GM19455 (cell line): ENCODE measurements around the gene ZNF716.
"Not testable (repeated sequence)": the region's sequence is repeated elsewhere in the genome, so short reads cannot be mapped to it uniquely, and the experiment has no call there.

ENCODE experiments used
- ATAC-seq: cut with Tn5 transposase; IDR thresholded peaks from one replicate; pipeline ENCODE4 v1.9.1; 2021; ENCODE audit not compliant: unreplicated experiment

The ZNF716 gene

GRCh38 chr7:57449904-57450303, at the start of gene ZNF716:
Gene ZNF716 (plus strand): TSS chr7:57450177. CDS start chr7:57450289, 112 bp downstream.
- ATAC-seq = no peak

GRCh38 chr7:57400531-57401155, 49.3 kb upstream of the ZNF716 start:
- no peak for ATAC-seq

- ATAC-seq = not testable (repeated sequence)
Measured at GRCh38 chr7:57403051-57403450, 46.9 kb upstream of the ZNF716 start.

GRCh38 chr7:57403601-57404342, 46.2 kb upstream of the ZNF716 start:
- no peak for ATAC-seq

GRCh38 chr7:57404343-57404966, 45.5 kb upstream of the ZNF716 start:
- no peak for ATAC-seq

DNA sequence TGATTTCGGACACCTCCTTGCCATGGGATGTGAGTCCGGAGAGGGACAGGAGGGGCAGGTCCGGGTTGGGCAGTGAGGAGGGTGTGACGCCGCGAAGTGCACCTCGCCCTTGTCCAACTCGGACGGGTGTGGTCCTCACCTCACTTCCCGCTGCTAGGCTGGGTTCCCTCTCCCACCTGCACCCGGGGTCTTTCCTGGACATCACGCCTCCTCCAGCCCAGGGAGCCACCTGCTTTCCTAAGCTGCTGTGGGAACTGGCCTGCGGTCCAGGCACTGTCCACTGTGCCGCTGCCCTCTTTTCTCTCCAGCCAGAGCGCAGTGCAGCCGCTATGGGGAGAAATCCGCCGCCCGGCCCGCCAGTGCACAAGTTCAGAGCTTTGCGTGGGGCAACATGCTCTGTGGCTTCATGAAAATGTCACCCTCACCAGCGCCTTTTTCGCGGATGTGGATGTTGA, 45.0 kb upstream of the ZNF716 start:
- no peak for ATAC-seq

DNA sequence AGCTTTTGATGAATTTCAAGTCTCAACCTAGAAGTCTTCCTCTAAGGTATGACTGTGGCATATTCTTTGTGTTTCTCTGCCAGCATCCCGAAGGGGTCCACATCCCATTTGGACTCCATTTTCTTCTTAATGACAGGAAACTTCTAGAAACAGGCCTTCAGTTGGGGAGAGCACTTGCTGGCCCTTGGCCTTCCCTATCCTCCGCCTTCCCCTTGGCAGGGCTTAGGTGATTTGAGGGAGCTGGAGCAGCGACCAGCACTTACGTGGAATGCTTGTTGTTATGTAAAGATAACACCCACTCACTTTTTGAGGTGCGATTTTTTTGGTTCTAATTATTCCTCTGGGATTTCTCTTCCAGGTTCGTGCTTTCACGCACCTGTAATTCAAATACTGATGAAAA, 42.9 kb upstream of the ZNF716 start:
- ATAC-seq = no peak

- ATAC-seq = no peak
Measured at GRCh38 chr7:57412168-57412567, 37.8 kb upstream of the ZNF716 start.

DNA sequence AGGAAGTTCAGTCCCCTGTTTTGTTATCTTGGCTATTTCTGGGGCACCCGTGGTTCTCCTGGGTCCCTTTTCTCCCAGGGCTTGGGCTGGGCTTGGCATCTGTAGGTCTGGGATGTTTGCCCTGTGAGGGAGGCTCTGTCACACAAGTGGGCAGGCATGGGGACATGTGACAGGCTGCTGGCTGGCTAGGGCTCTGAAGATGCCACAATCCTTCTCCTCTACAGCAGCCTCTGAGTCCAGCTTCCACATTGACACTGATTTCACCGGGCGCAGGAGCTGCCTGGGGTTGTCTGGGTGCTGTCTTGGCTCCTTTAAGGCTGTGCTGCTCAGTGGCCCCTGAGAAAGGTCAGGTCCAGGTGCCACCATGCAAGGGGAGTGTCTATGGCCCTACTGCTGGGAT, 37.4 kb upstream of the ZNF716 start:
- no peak for ATAC-seq

DNA sequence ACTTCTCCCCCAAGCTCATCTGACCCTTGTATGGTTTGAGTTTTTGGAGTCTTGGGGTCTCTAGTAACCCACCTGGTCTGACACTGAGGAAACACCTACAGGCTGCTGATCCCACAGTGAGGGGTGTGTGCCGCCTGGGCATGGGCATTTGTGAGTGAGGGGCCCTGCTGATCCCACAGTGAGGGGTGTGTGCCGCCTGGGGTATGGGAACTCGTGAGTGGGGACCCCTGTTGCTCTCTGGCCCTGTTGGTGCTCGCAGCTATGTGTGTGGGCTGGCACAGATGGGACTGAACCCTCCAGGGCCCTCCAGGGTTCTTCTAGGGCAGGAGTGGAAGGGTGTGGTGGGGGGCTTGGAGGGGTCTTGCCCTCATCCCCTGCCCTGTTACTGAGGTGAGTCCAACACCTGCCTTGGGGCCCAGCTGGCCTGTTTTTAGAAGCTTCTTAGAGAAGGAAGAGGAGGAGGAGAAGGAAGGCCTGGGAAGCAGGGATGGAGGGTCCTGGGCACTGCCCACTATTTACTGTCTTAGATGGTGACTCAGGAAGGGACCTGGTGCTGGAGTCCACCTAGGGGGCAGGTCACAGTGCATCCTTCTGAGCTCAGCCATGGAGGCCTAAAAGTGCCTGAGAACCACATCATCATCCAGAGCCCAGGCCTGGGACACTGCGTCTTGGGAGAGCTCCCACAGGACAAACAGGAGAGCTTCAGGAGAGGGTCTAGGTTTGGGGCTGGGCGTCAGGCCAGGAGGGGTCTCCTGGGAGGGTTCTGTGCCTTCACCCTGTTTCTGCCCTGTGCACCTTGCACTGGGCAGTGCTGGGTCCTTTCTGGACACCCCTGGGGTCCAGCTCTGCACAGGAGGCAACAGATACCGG, 36.2 kb upstream of the ZNF716 start:
- ATAC-seq = no peak

GRCh38 chr7:57414415-57414814, 35.6 kb upstream of the ZNF716 start:
- no peak for ATAC-seq

GRCh38 chr7:57414852-57415251, 35.1 kb upstream of the ZNF716 start:
- no peak for ATAC-seq

DNA sequence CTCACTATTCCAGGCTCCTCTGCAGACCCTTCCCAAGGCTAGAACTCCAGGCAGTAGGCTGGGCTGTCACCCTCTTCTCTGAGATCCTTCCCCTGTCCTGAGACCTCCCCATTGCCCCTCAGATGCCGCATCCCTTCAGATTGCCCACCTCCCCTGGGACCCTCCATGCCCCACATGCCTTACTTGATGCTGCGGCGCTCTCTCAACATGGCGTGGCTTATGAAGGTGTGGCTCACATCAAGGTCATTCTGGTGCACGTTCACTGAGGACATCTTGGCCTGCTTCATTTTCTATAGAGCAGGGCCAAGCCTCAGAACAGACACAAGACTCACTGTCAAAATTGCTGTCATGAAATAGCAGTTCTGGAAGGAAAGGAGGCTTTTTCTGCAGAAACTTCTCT, 34.7 kb upstream of the ZNF716 start:
- ATAC-seq = no peak

DNA sequence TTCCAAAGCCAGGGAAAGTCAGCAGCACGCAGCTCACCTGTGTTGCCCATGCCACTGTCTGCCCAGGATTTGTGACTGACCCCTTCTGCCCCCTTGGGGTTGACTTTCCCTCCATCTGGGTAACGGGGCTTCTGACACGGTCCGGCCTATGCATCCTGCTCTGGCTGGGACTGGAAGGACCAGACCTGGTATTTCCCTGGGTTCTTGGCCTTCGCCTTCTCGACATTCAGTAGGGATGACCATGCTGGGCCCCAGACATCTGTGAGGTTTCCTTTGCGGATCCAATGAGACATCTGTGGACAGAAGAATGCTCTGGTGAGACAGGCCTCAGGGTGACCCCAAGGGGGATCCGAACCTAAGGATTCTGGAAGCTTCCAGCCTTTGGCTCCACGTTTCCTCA, 34.2 kb upstream of the ZNF716 start:
- no peak for ATAC-seq

DNA sequence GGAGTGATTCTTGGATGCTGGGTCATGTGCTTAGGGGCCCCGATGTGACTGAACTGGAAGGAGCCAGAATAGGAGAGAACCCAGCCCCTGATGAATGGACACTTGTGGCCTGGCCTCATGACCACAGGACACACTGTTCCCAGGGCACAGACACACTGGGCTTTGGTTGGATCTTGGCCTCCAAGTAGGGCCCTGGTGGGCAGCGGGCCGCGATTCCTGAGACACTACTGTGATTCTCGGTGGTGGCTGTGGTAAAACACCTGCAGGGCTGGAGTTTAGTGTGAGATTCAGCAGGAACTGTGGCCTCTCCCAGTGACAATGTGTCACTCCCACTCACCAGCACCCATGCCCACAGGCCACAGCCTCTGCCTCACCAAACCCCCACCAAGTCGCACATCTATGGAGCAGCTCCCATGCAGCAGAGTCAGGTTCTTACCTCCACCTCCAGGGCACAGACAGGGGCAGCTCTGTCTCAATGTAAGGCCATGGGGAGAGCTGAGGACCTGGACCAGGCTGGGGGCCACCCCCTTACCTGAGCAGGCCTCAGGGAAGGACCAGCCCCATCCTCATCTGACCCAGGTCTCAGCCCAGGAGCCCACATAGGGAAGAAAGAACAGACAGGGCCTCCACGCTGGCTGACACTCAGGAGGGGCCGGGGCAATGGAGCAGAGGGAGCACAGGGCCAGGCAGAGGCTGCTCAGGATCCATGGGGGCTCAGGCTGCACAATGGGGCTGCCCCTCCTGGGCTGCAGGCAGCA, 33.2 kb upstream of the ZNF716 start:
- ATAC-seq = no peak

DNA sequence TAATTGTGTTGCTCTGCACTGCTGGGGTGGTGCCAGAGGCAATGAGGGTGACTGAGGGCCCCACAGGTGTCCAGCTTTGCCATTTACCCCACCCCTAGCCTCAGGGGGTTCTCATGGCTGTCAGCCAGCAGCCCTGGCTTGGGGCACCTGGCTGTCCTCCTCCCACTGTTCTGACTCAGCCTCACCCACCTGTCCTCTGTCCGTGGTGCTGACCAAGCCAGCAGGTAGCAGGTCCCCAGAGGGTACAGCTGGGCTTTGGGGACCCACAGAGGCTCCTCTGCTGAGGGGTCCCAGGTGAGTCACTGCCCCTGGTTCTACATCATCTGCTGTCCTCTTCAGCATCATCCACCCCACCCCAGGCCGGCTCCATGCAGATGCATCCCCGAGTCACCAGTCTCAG, 32.2 kb upstream of the ZNF716 start:
- ATAC-seq = no peak

DNA sequence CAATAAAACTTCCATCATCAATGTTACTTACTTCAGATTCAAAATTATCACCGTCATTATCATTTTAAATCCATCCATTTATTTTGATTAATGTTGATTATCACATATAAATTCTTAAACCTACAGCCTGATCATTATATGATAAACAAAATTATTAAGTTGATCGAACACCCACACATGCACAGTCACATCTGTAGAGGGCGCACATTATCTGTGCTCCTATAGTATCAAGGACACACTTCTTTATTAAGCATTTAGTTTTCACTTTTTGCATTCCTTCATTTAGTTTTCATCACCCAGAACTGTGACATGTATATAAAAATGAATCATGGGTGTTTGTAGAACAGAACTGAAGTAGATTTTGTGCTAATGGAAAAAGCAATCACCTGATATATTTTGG, 26.2 kb upstream of the ZNF716 start:
- ATAC-seq = no peak

DNA sequence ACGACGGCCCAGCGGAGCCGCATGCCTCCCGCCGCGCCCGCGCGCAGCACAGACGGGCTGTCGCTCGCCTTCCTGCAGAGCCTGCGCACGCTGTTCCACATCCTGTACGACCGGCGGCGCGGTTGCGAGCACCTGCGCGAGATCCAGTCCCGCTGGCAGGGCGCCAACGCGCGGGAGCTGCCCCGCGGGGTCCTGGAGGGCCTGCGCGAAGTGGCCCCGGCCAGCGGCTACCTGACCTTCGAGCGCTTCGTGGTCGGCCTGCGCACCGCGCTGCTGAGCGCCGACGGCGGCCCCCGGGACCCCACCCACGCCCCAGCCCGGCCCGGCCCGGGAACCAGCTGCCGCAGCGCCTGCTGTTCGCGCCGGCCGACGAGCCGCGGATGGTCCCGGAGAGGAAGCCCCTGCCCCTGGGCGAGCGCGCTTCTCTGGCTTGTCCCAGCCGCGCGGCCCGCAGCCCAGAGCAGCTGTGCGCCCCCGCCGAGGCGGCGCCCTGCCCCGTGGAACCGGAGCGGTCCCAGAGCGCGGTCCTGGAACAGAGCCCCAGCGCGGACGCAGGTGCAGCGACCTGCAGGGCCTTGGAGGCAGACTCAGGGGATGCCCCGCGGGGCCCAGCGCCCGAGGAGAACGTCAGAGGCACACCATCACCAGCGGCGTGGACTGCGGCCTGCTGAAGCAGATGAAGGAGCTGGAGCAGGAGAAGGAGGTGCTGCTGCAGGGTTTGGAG, 25.3 kb upstream of the ZNF716 start:
- no peak for ATAC-seq

DNA sequence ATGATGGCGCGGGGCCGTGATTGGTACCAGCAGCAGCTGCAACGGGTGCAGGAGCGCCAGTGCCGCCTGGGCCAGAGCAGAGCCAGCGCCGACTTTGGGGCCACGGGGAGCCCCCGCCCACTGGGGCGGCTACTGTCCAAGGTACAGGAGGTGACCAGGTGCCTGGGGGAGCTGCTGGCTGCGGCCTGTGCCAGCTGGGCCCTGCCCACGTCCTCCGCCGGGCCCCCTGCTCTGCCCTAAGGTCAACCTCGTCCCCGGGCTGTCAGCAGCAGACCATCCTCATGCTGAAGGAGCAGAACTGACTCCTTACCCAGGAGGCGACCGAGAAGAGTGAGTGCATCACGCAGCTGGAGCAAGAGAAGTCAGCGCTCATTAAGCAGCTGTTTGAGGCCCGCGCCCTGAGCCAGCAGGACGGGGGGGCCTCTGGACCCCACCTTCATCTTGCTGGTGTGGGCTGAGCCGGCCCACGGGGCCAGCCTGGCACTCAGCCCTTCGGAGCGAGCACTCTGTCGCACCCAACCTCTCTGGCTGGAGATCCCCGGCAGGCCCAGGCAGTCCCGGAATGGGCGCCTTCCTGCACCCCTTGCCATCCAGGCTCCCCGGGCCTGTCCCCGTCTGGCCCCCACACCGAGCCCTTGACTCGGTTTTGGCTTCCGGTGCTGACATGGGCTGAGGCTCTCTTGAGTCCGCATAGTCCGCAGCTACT, 24.6 kb upstream of the ZNF716 start:
- ATAC-seq = no peak
